HG03571 (cell line): ENCODE results near the gene TYW1B.
"Not testable (repeated sequence)": the region's sequence is repeated elsewhere in the genome, so short reads cannot be mapped to it uniquely, and the experiment has no call there.

ENCODE experiments used
- ATAC-seq: cut with Tn5 transposase; IDR thresholded peaks from one replicate; pipeline ENCODE4 v1.9.1; 2021; ENCODE audit not compliant: unreplicated experiment

Gene TYW1B

GRCh38 chr7:72760602-72761001 lies 67.4 kb downstream of the TYW1B start:
- no peak for ATAC-seq

- ATAC-seq: no peak
Observed at GRCh38 chr7:72754312-72754711, 73.7 kb downstream of the TYW1B start.

- ATAC-seq: no peak
Observed at GRCh38 chr7:72753781-72754180, 74.2 kb downstream of the TYW1B start.

GRCh38 chr7:72753229-72753628 lies 74.8 kb downstream of the TYW1B start:
- not testable (repeated sequence) for ATAC-seq

GRCh38 chr7:72751978-72752377 lies 76.0 kb downstream of the TYW1B start:
- ATAC-seq: no peak

GRCh38 chr7:72751378-72751777 lies 76.6 kb downstream of the TYW1B start:
- ATAC-seq: no peak

- ATAC-seq: not testable (repeated sequence)
Observed at GRCh38 chr7:72748649-72749048, 79.4 kb downstream of the TYW1B start.

GRCh38 chr7:72744244-72744926 lies 83.6 kb downstream of the TYW1B start:
- not testable (repeated sequence) for ATAC-seq

GRCh38 chr7:72743801-72744200 lies 84.2 kb downstream of the TYW1B start:
- ATAC-seq: not testable (repeated sequence)

- ATAC-seq: not testable (repeated sequence)
Observed at GRCh38 chr7:72739716-72740115, 88.3 kb downstream of the TYW1B start.

- not testable (repeated sequence) for ATAC-seq
Observed at GRCh38 chr7:72735855-72736254, 92.1 kb downstream of the TYW1B start.

GRCh38 chr7:72730815-72731214 lies 97.2 kb downstream of the TYW1B start:
- ATAC-seq: not testable (repeated sequence)

- not testable (repeated sequence) for ATAC-seq
Observed at GRCh38 chr7:72730384-72730783, 97.6 kb downstream of the TYW1B start.

GRCh38 chr7:72729130-72729529 lies 98.9 kb downstream of the TYW1B start:
- not testable (repeated sequence) for ATAC-seq

GRCh38 chr7:72722694-72723093 lies 105.3 kb downstream of the TYW1B start:
- not testable (repeated sequence) for ATAC-seq

GRCh38 chr7:72720890-72721289 lies 107.1 kb downstream of the TYW1B start:
- not testable (repeated sequence) for ATAC-seq

GRCh38 chr7:72717252-72717774 lies 110.7 kb downstream of the TYW1B start:
- not testable (repeated sequence) for ATAC-seq

GRCh38 chr7:72711927-72712326 lies 116.1 kb downstream of the TYW1B start:
- not testable (repeated sequence) for ATAC-seq

- ATAC-seq: no peak
Observed at GRCh38 chr7:72710983-72711382, 117.0 kb downstream of the TYW1B start.

- no peak for ATAC-seq
Observed at GRCh38 chr7:72709909-72710308, 118.1 kb downstream of the TYW1B start.

- not testable (repeated sequence) for ATAC-seq
Observed at GRCh38 chr7:72708371-72709050, 119.5 kb downstream of the TYW1B start.

GRCh38 chr7:72706521-72706920 lies 121.5 kb downstream of the TYW1B start:
- ATAC-seq: no peak
